ENCODE measurements around the gene ALK.

GRCh38 chr2:29760008-29760407 is 161.4 kb downstream of the ALK start:
- TF ChIP-seq CTCF (IDR thresholded peaks at IDR 0.05; ENCODE audit: low read depth, low read length) (no peak), EZH2phosphoT487 (IDR thresholded peaks at IDR 0.05; ENCODE audit: low read depth) (no peak)
